ENCODE data around the gene CDK19.

Gene CDK19

DNA sequence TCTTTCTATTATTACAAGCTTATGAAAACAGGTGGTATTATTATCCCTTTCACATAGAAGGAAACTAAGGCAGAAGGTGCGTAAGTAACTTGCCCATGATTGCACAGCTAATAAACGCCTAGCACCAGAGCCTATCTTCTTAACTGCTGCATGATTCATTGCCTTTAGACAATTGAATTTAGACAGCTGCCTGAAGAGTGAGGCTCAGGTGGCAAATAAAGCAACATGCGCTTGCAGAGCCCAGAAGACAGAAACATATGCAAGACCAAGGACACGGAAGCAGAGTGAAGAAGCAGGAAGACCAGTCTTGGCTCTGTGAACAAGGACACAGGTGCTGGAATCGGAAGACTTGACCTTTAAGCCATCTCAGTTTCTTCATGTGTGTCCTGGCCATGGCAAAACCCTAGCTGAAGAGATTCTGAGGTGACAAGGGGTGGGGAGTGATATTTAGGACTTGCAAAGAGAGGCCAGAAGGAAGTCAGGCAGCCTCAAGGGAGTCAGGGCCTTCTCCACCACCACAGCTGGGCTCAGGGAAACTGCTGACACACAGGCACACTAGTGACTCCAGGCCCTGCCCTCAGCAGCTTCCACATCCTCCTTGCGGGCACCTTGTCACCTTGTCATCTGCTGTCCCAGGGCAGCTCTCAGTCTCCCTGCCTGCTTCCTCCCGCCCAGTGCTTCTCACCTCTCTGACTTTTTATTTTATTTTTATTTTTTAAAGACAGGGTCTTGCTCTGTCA lies 247.1 kb downstream of the CDK19 start:
- DNase-seq = no peak

DNA sequence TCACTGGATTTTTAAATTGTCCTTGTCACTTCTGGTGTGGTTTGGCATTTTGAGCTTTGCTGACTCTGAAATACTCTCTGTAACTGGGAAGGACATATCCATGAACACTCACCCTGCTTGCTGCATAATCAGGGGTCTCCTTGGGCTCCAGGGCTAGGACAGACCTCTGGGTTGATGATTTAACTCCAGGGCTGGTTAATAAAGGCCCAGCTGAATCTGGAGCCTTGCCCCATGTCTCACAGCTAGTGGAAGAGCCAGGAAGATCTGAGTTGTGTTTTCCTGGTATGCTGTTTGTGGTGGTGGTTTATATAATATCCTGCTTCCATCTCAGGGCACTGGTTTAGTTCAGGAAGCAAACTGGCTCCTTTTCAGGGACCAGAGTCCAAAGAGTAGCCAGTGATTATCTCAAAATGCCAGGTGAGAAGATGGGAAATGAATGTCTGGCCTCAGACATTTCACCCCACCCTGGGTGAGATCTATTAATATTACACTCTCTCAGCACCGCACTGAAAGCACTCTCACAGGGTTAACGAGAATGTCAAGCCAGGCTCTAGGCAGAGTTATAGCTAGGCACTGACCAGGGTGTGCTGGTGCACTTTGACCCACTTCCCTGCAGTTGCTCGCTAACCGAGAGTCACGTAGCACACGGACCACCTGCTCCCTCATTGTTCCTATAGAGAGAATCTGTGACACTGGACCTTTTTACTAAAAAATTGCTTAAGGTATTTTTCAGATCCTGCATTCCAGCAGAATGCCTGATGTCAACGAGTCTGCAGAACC lies 248.7 kb downstream of the CDK19 start:
- no peak for DNase-seq

DNA sequence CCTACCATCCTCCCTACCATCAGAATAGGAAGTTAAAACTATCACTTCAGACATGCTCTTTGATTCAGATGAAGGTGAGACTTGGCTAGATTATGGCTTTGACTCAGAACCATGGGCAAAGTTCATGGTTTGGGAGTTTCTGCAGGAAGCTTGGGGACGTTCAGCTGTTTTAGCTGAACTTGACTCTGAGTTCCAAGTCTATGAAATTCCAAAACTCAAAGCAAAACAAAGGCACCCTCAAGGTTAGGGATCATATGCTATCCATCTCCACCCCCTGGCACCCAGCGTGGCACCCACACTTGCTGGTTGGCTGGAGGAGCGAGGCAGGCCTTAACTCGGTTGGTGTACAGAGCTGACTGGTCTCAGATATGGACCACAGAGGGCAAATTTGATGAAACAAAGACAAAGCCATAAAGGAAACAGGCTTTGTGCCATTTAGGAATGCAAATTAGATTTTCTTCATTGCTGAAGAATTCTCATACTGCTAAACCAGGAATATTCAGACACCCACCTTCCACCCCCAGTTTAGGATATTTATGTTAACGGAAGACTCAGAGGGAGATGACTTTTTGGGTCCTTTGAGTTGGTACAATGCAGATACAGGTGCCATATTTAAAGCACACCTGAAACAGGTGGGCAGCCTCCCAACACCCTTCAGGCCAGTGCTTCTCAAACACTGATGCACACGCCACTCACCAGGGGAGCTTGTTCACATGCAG lies 250.4 kb downstream of the CDK19 start:
- no peak for DNase-seq

DNA sequence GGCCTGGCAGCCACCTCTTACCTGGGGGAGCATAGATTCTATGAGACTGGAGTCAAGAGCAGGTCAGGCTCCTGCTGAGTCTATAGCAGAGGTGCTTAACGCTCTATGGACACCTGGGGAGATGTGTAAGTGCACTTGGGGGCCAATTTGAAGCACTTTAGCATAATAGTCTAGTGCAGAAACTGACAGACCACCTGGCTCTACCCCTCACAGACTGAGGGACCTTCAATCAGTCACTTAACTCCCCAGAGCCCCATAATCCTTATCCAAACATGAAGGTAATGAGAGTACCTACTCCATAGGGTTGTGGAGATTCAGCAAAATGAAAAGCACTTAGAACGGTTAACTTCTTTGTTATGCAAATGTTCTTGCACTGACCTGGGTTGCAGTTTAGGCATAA lies 251.6 kb downstream of the CDK19 start:
- no peak for DNase-seq

DNA sequence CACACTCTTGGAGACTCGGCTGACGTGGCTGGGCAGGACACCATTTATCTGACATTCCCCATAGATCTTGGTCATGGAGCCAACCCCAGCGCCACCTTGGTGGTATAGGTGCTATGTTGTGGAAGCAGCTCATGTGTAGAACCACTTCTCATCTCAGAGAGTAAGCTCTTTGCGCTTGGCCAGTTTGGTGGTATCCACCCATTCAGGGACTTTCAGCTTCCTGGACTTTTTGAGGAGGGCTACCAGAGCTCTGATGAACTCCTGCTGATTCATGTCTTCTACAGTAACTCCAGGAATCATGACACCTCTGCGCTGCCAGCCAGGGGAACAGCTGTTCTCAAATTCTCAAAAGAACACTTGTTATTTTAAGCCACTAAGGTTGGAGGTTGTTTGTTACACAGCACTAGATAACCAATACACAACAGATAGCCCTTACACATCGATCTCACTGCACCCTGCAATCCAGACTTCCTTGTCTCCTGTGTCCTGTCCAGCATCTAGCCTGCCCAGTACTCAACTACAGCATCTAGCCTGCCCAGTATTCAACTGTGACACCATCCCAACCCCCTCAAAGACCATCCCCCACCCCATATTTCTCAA lies 252.9 kb downstream of the CDK19 start:
- DNase-seq = no peak

DNA sequence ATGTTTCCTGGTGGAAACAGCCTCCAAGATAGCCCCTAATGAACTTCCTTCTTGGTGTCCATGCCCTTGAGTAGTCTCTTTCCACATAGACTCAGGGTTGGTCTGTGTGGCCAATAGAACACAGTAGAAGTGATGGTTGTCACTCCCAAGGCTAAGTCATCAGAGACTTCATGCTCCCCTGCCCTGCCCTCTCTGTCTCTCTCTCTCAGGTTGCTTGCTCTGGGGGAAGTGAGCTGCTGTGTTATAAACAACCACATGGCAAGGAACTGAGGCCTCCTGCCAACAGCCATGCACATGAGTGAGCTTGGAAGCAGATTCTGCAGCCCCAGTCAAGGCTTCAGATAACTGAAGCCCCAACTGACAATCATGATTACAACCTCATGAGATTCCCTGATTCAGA lies 253.6 kb downstream of the CDK19 start:
- no peak for DNase-seq

DNA sequence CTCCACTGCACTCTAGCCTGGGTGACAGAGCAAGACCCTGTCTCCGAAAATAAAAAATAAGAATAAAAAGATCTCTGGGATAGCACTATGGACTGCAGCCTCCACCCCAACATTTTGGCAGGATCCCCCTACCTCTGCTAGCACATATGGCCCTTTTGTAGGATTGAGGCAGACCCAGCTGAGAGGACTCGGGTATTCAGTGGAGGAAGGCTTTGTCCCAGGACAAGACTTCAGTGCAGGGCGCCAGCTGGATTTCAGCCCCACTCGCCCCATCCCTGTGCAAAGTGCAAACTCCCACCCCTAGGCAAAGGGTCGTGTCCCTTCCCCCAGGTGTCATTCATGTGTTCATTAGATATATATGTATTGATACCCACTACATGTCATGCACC lies 254.3 kb downstream of the CDK19 start:
- no peak for DNase-seq

DNA sequence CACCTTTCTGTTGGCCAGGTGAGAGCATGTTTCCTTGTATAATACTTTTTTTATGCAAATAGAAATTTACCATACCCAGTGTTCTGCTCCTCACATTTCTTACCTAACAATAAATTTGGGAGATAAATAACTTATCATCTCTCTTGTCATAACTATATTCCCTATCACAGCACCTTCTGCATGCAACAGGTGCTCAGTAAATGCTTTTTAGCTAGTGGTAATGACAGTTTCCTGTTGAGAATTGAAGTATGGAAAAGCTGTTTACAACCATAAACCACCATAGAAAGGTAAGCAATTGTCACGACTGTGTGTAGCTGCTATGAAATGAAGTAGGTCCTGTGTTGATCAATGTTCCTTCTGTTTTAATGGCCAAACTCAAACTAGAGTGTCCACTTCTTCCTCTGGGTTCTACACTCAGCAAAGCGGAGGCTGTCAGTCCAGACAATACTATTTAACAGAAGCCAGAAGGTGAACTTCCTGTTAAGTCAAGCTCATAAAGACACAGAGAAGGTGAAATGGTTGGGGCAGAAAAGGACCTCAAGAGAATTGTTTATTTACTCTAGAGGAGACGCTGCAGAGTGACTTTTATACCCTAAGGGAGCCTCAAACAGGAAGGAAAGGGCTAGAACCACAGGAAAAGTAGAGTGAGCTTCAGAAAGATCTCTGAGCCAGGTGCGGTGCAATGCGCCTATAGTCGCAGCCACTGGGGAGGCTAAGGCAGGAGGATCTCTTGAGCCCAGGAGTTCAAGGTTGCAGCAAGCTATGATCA lies 254.8 kb downstream of the CDK19 start:
- DNase-seq = no peak

Data from CD4-positive, alpha-beta T cell treated with Interleukin-15 for 1 hour (primary cell).